ENCODE measurements around the gene TRPM2.

The TRPM2 gene

GRCh38 chr21:44485796-44486195 lies 132.4 kb downstream of the TRPM2 start:
- Mint-ChIP-seq H3K27ac (no peak overlapping the region), H3K4me3 (peak overlapping the region; percentile 82), H3K4me1 (ENCODE audit: low read depth) (peaks cover 14% of the 10 kb centered on the region), H3K9me3 (ENCODE audit: low read depth) (no peaks in the 10 kb centered on the region), H3K27me3 (peaks cover 2% of the 10 kb centered on the region), H3K36me3 (no peaks in the 10 kb centered on the region)

- Mint-ChIP-seq H3K4me1 (ENCODE audit: low read depth) (peaks cover 14% of the 10 kb centered on the region), H3K9me3 (ENCODE audit: low read depth) (no peaks in the 10 kb centered on the region), H3K27ac (no peak overlapping the region), H3K27me3 (peaks cover 2% of the 10 kb centered on the region), H3K36me3 (no peaks in the 10 kb centered on the region), H3K4me3 (peak overlapping the region; percentile 82)
These were observed 132.9 kb downstream of the TRPM2 start for GRCh38 chr21:44486302-44486701.

GRCh38 chr21:44487831-44488230 lies 134.4 kb downstream of the TRPM2 start:
- peaks cover 2% of the 10 kb centered on the region for H3K27me3 Mint-ChIP-seq
- H3K27ac Mint-ChIP-seq = no peak overlapping the region
- no peak overlapping the region for H3K4me3 Mint-ChIP-seq
- H3K36me3 Mint-ChIP-seq = no peaks in the 10 kb centered on the region
- H3K9me3 Mint-ChIP-seq (ENCODE audit: low read depth) = peaks cover 4% of the 10 kb centered on the region
- H3K4me1 Mint-ChIP-seq (ENCODE audit: low read depth) = peaks cover 14% of the 10 kb centered on the region

- no peak overlapping the region for H3K4me3 Mint-ChIP-seq
- H3K27ac Mint-ChIP-seq = no peak overlapping the region
- peaks cover 2% of the 10 kb centered on the region for H3K27me3 Mint-ChIP-seq
- peaks cover 10% of the 10 kb centered on the region for H3K4me1 Mint-ChIP-seq (ENCODE audit: low read depth)
- H3K36me3 Mint-ChIP-seq = peaks cover 2% of the 10 kb centered on the region
- peaks cover 4% of the 10 kb centered on the region for H3K9me3 Mint-ChIP-seq (ENCODE audit: low read depth)
These were observed 136.5 kb downstream of the TRPM2 start for GRCh38 chr21:44489962-44490361.

- no peak overlapping the region for H3K27ac Mint-ChIP-seq
- peaks cover 2% of the 10 kb centered on the region for H3K27me3 Mint-ChIP-seq
- peaks cover 7% of the 10 kb centered on the region for H3K4me1 Mint-ChIP-seq (ENCODE audit: low read depth)
- peaks cover 2% of the 10 kb centered on the region for H3K36me3 Mint-ChIP-seq
- peaks cover 4% of the 10 kb centered on the region for H3K9me3 Mint-ChIP-seq (ENCODE audit: low read depth)
- H3K4me3 Mint-ChIP-seq = no peak overlapping the region
These were observed 137.0 kb downstream of the TRPM2 start for GRCh38 chr21:44490405-44490804.

GRCh38 chr21:44490816-44491215 lies 137.4 kb downstream of the TRPM2 start:
- peaks cover 4% of the 10 kb centered on the region for H3K9me3 Mint-ChIP-seq (ENCODE audit: low read depth)
- H3K36me3 Mint-ChIP-seq = peaks cover 2% of the 10 kb centered on the region
- H3K4me1 Mint-ChIP-seq (ENCODE audit: low read depth) = peaks cover 5% of the 10 kb centered on the region
- H3K27me3 Mint-ChIP-seq = peaks cover 2% of the 10 kb centered on the region
- no peak overlapping the region for H3K27ac Mint-ChIP-seq
- no peak overlapping the region for H3K4me3 Mint-ChIP-seq

Measured in activated naive CD8-positive, alpha-beta T cell (primary cell).